ENCODE measurements around the gene PLEKHA8. TPM values are rescaled to one million over a fixed set of nuclear protein-coding genes. Genes with fewer than 3 reads are reported as not detected.

The PLEKHA8 gene
- total and polyA plus RNA-seq, 2 of the 8 experiments (the other 6 are each of a cell fraction or from before 2014, with no cell fraction given), result 10.7 to 44.0 TPM

- Histone ChIP-seq H3K9me3 (ENCODE audit: insufficient read depth in 2 of 2, low read depth in 1 of 2, low read length in 1 of 2) (0 out of 4 replicates have a peak, but pooled peaks cover 0 to 2% of the 10 kb centered on the region in 2 experiments), H3K9ac (replicated peaks in 1 of 4; ENCODE audit: extremely low read depth in 1 of 4, low read depth in 3 of 4, low read length in 3 of 4) (no peak overlapping the region), H4K91ac (replicated peaks; ENCODE audit: insufficient read length, low read length) (no peak overlapping the region), H3K4ac (replicated peaks; ENCODE audit: insufficient read length, low read depth, low read length) (no peak overlapping the region), H3K23ac (ENCODE audit: insufficient read length) (no peak overlapping the region), H3K27ac (ENCODE audit: low read depth, low read length) (no peak overlapping the region), H2BK20ac (ENCODE audit: low read length) (no peak overlapping the region), H4K20me1 (replicated peaks in 1 of 2; ENCODE audit: control insufficient read depth in 1 of 2, insufficient read depth in 2 of 2, low read length in 2 of 2) (no peaks in the 10 kb centered on the region), H2BK5ac (ENCODE audit: low read depth, low read length) (no peak overlapping the region), H4K8ac (ENCODE audit: extremely low read depth, insufficient read depth, low read length) (no peak overlapping the region), H3K23me2 (ENCODE audit: low read depth, low read length) (no peaks in the 10 kb centered on the region), H2BK120ac (replicated peaks; ENCODE audit: low read depth, low read length) (no peak overlapping the region), H3K79me2 (ENCODE audit: control insufficient read depth in 1 of 2, insufficient read depth in 2 of 2, low read length in 2 of 2) (no peaks in the 10 kb centered on the region), H3K27me3 (replicated peaks in 1 of 4; ENCODE audit: control insufficient read depth in 3 of 4, extremely low read depth in 1 of 4, insufficient read depth in 3 of 4, low read length in 3 of 4) (no peaks in the 10 kb centered on the region; a peak in 1 of 7 replicates), H4K5ac (ENCODE audit: insufficient read length, low read depth, low read length) (no peak overlapping the region), H3K56ac (replicated peaks; ENCODE audit: insufficient read length, low read depth, low read length) (no peak overlapping the region), H3K79me1 (ENCODE audit: low read depth, low read length) (no peaks in the 10 kb centered on the region), H3K14ac (ENCODE audit: insufficient read length) (no peak overlapping the region), H3K4me1 (replicated peaks in 1 of 4; ENCODE audit: control insufficient read depth in 3 of 4, insufficient read depth in 4 of 4, low read length in 3 of 4) (peaks cover 0 to 4% (median 0%) of the 10 kb centered on the region in 4 experiments; a peak in 3 of 7 replicates), H3K36me3 (ENCODE audit: control insufficient read depth in 2 of 4, insufficient read depth in 4 of 4, low read length in 3 of 4) (no peaks in the 10 kb centered on the region), H2BK15ac (ENCODE audit: low read length) (no peak overlapping the region), H3K4me2 (ENCODE audit: insufficient read depth in 1 of 2, low read depth in 2 of 2, low read length in 2 of 2) (no peak overlapping the region), H2AFZ (ENCODE audit: low read length) (no peak overlapping the region), H3K4me3 (ENCODE audit: extremely low read depth in 1 of 4, insufficient read depth in 2 of 4, low read depth in 3 of 4, low read length in 4 of 4) (no peak overlapping the region), H3K18ac (ENCODE audit: extremely low read depth, low read length) (no peak overlapping the region), H2AK5ac (ENCODE audit: low read depth, low read length) (no peak overlapping the region), H2BK12ac (ENCODE audit: low read depth, low read length) (no peak overlapping the region)
- no peak for DNase-seq (ENCODE audit: low read depth in 1 of 2, low spot score in 2 of 2)
- WGBS, 2 experiments (ENCODE audit: extremely low coverage in 1 of 2, insufficient coverage in 1 of 2, insufficient read length in 1 of 2, insufficient replicate concordance in 2 of 2, low coverage in 1 of 2, low lambda C conversion rate in 2 of 2, missing lambda C conversion rate in 1 of 2), result 60% methylated on average over 6 of the region's 6 CpGs; no CpG with 5 or more reads in 1 of the 2 experiments
- TF ChIP-seq PHF8 (conservative IDR thresholded peaks at IDR 0.05; ENCODE audit: low read depth, low read length) (no peak), TBP (IDR thresholded peaks at IDR 0.05; ENCODE audit: low read depth, low read length) (no peak), GTF2F1 (IDR thresholded peaks at IDR 0.05; ENCODE audit: borderline replicate concordance, low read depth, low read length) (no peak), BACH1 (IDR thresholded peaks at IDR 0.05; ENCODE audit: low read length) (no peak), POU5F1 (IDR thresholded peaks at IDR 0.05; ENCODE audit: low read depth, low read length) (no peak), EP300 (IDR thresholded peaks at IDR 0.05; ENCODE audit: borderline replicate concordance in 1 of 2, low read depth in 2 of 2, low read length in 2 of 2) (no peak), SAP30 (IDR thresholded peaks at IDR 0.05; ENCODE audit: insufficient read depth, insufficient replicate concordance, low read length) (no peak)
- ChIA-PET POLR2A (ENCODE audit: partially characterized antibody) (interaction anchor here (0.6 to 1.9 kb wide), 5 partner anchors 15 to 496 kb away, joined by 3 to 7 read pairs (median 4); no protein-coding TSS in a partner anchor), CTCF (ENCODE audit: partially characterized antibody) (interaction anchor here (1.2 to 1.5 kb wide), 6 partner anchors 10 to 81 kb away, joined by 3 to 4 read pairs (median 4); no protein-coding TSS in a partner anchor)
- no peak for FAIRE-seq
These were observed 25.1 kb upstream of the PLEKHA8 start for GRCh38 chr7:30003098-30003497.
